ENCODE measurements around the gene UFD1. TPM values are rescaled to one million over a fixed set of nuclear protein-coding genes. Genes with fewer than 3 reads are reported as not detected.
A peak's percentile ranks its signal among the peaks of the same experiment; 100 is the strongest.

Gene UFD1
- total and polyA plus RNA-seq, 9 of the 15 experiments (the other 6 are each of a cell fraction or from before 2014, with no cell fraction given) = 238 to 645 (median 363) TPM

- TF ChIP-seq ZNF592 (IDR thresholded peaks at IDR 0.05) = no peak
- no peak for TF ChIP-seq ZC3H8 (IDR thresholded peaks at IDR 0.05)
- no peak for TF ChIP-seq SMARCB1 (IDR thresholded peaks at IDR 0.05; ENCODE audit: insufficient read length, low read depth)
- TF ChIP-seq, protein P1, sequence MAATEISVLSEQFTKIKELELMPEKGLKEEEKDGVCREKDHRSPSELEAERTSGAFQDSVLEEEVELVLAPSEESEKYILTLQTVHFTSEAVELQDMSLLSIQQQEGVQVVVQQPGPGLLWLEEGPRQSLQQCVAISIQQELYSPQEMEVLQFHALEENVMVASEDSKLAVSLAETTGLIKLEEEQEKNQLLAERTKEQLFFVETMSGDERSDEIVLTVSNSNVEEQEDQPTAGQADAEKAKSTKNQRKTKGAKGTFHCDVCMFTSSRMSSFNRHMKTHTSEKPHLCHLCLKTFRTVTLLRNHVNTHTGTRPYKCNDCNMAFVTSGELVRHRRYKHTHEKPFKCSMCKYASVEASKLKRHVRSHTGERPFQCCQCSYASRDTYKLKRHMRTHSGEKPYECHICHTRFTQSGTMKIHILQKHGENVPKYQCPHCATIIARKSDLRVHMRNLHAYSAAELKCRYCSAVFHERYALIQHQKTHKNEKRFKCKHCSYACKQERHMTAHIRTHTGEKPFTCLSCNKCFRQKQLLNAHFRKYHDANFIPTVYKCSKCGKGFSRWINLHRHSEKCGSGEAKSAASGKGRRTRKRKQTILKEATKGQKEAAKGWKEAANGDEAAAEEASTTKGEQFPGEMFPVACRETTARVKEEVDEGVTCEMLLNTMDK (IDR thresholded peaks at IDR 0.05; ENCODE audit: borderline replicate concordance, insufficient read depth, low read depth, low read length, poor library complexity, severe bottlenecking) = no peak
- TF ChIP-seq, protein P2, sequence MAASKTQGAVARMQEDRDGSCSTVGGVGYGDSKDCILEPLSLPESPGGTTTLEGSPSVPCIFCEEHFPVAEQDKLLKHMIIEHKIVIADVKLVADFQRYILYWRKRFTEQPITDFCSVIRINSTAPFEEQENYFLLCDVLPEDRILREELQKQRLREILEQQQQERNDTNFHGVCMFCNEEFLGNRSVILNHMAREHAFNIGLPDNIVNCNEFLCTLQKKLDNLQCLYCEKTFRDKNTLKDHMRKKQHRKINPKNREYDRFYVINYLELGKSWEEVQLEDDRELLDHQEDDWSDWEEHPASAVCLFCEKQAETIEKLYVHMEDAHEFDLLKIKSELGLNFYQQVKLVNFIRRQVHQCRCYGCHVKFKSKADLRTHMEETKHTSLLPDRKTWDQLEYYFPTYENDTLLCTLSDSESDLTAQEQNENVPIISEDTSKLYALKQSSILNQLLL (CRISPR knock-in tag; IDR thresholded peaks at IDR 0.05; ENCODE audit: borderline replicate concordance) = no peak
- TF ChIP-seq ZNF512 (tag; IDR thresholded peaks at IDR 0.05) = no peak
- TF ChIP-seq GATAD2B (IDR thresholded peaks at IDR 0.05; ENCODE audit: borderline replicate concordance) = no peak
- peak; percentile 84 for TF ChIP-seq TCFL5 (CRISPR knock-in tag; conservative IDR thresholded peaks at IDR 0.05)
- peak; percentile 2 for TF ChIP-seq SIRT6 (IDR thresholded peaks at IDR 0.05; ENCODE audit: low read depth, low read length)
Measured at GRCh38 chr22:19479355-19480172, 571 bp upstream of the UFD1 start, which contains the start of gene CDC45 (continued).
